ENCODE data around the gene SLC8A1. TPM values are rescaled to one million over a fixed set of nuclear protein-coding genes. Genes with fewer than 3 reads are reported as not detected.
A peak's percentile ranks its signal among the peaks of the same experiment; 100 is the strongest.

Gene SLC8A1
- total RNA-seq, 1 donor from 2014 or later, result 82.9 TPM

- DNase-seq (ENCODE audit: low spot score), result no peak
Observed at GRCh38 chr2:40273734-40274182, 178.1 kb downstream of the SLC8A1 start.

- DNase-seq (ENCODE audit: low spot score), result no peak
Observed at GRCh38 chr2:40271094-40271493, 180.8 kb downstream of the SLC8A1 start.

- no peak for DNase-seq (ENCODE audit: low spot score)
Observed at GRCh38 chr2:40270372-40270771, 181.5 kb downstream of the SLC8A1 start.

GRCh38 chr2:40268566-40268965 is 183.3 kb downstream of the SLC8A1 start:
- no peak for DNase-seq (ENCODE audit: low spot score)

- no peak for DNase-seq (ENCODE audit: low spot score)
Observed at GRCh38 chr2:40266201-40266600, 185.7 kb downstream of the SLC8A1 start.

GRCh38 chr2:40265602-40266001 is 186.3 kb downstream of the SLC8A1 start:
- DNase-seq (ENCODE audit: low spot score), result no peak

- no peak for DNase-seq (ENCODE audit: low spot score)
Observed at GRCh38 chr2:40261042-40261441, 190.8 kb downstream of the SLC8A1 start.

GRCh38 chr2:40260437-40260836 is 191.5 kb downstream of the SLC8A1 start:
- DNase-seq (ENCODE audit: low spot score), result no peak

GRCh38 chr2:40259900-40260299 is 192.0 kb downstream of the SLC8A1 start:
- no peak for DNase-seq (ENCODE audit: low spot score)

- DNase-seq (ENCODE audit: low spot score), result no peak
Observed at GRCh38 chr2:40258135-40258457, 193.8 kb downstream of the SLC8A1 start.

- DNase-seq (ENCODE audit: low spot score), result no peak
Observed at GRCh38 chr2:40257340-40258134, 194.4 kb downstream of the SLC8A1 start.

GRCh38 chr2:40256649-40257048 is 195.2 kb downstream of the SLC8A1 start:
- no peak for DNase-seq (ENCODE audit: low spot score)

GRCh38 chr2:40256008-40256407 is 195.9 kb downstream of the SLC8A1 start:
- no peak for DNase-seq (ENCODE audit: low spot score)

- no peak for DNase-seq (ENCODE audit: low spot score)
Observed at GRCh38 chr2:40255103-40255502, 196.8 kb downstream of the SLC8A1 start.

- no peak for DNase-seq (ENCODE audit: low spot score)
Observed at GRCh38 chr2:40254611-40255010, 197.3 kb downstream of the SLC8A1 start.

GRCh38 chr2:40251137-40251536 is 200.8 kb downstream of the SLC8A1 start:
- no peak for DNase-seq (ENCODE audit: low spot score)

GRCh38 chr2:40249577-40249976 is 202.3 kb downstream of the SLC8A1 start:
- DNase-seq (ENCODE audit: low spot score), result no peak

- DNase-seq (ENCODE audit: low spot score), result no peak
Observed at GRCh38 chr2:40248294-40248693, 203.6 kb downstream of the SLC8A1 start.

- DNase-seq (ENCODE audit: low spot score), result peak; percentile 36
Observed at GRCh38 chr2:40244675-40245074, 207.2 kb downstream of the SLC8A1 start.

- DNase-seq (ENCODE audit: low spot score), result no peak
Observed at GRCh38 chr2:40244251-40244650, 207.6 kb downstream of the SLC8A1 start.

- DNase-seq (ENCODE audit: low spot score), result no peak
Observed at GRCh38 chr2:40243581-40244187, 208.2 kb downstream of the SLC8A1 start.

GRCh38 chr2:40242315-40242714 is 209.6 kb downstream of the SLC8A1 start:
- DNase-seq (ENCODE audit: low spot score), result no peak

GRCh38 chr2:40240070-40240469 is 211.8 kb downstream of the SLC8A1 start:
- peak; percentile 58 for DNase-seq (ENCODE audit: low spot score)

Measured in mucosa of gallbladder (tissue), 1 donor.